IMR-90 (cell line): ENCODE results near the gene TUBGCP6. TPM values are rescaled to one million over a fixed set of nuclear protein-coding genes. Genes with fewer than 3 reads are reported as not detected.

Experiments used
- ATAC-seq: fragments of 200-7000 bp; cut with Tn5 transposase; 2 replicates; pipeline ENCODE4 v1.9.1; 2020; ENCODE audit warnings: low read depth, mild to moderate bottlenecking, moderate library complexity
- BruUV-seq: library from RNA; stranded (reverse); fragments of 400-500 nt; replicated peaks from 2 replicates; lab custom pipeline; 2021; lab: Mats Ljungman, UMichigan
- CTCF ChIA-PET: fragments of 300-600 bp; formaldehyde crosslinking; extraction: SDS; loops from one replicate; lab custom pipeline; 2021; ENCODE audit warnings: antibody characterized with exemption; lab: Yijun Ruan, JAX
- POLR2A ChIA-PET: fragments of 300-600 bp; sonication (Branson Sonifier 250); formaldehyde crosslinking; loops from one replicate; lab custom pipeline; 2022; ENCODE audit warnings: antibody characterized with exemption; ENCODE audit not compliant: unreplicated experiment; lab: Charles Lee
- DNase-seq: peaks from one replicate; pipeline ENCODE4 v3.0.0; 2013
- H2AFZ ChIP-seq: replicated peaks from 2 replicates; pipeline ENCODE3; 2013; ENCODE audit warnings: low read length, mild to moderate bottlenecking; ENCODE audit not compliant: poor library complexity
- H2AK5ac ChIP-seq: 2 replicates; pipeline ENCODE4 v1.6.1; 2013; ENCODE audit warnings: low read depth, low read length, inconsistent platforms
- H2AK9ac ChIP-seq: replicated peaks from 2 replicates; pipeline ENCODE3; 2013; ENCODE audit warnings: mild to moderate bottlenecking, low read depth, low read length, moderate library complexity; ENCODE audit not compliant: poor library complexity
- H2BK120ac ChIP-seq: 2 replicates; pipeline ENCODE4 v1.6.1; 2013; ENCODE audit warnings: low read depth, low read length, inconsistent platforms
- H2BK15ac ChIP-seq: 3 replicates; pipeline ENCODE4 v1.6.1; 2013; ENCODE audit warnings: low read depth, low read length, inconsistent platforms
- H2BK20ac ChIP-seq: 2 replicates; pipeline ENCODE4 v1.6.1; 2013; ENCODE audit warnings: low read depth, mild to moderate bottlenecking, inconsistent platforms, low read length, moderate library complexity
- H2BK5ac ChIP-seq: 2 replicates; pipeline ENCODE4 v1.6.1; 2013; ENCODE audit warnings: mild to moderate bottlenecking, low read depth, low read length, inconsistent platforms; ENCODE audit not compliant: poor library complexity, severe bottlenecking
- H3K14ac ChIP-seq: replicated peaks from 2 replicates; pipeline ENCODE4 v1.6.1; 2013; ENCODE audit warnings: low read depth, low read length, inconsistent platforms
- H3K18ac ChIP-seq: 2 replicates; pipeline ENCODE4 v1.6.1; 2013; ENCODE audit warnings: low read depth, low read length, control low read depth
- H3K23ac ChIP-seq: 2 replicates; pipeline ENCODE4 v1.6.1; 2013; ENCODE audit warnings: low read depth, low read length, inconsistent platforms
- H3K27ac ChIP-seq: 2 replicates; pipeline ENCODE4 v1.5.1; 2013; ENCODE audit warnings: mild to moderate bottlenecking, control low read depth, low read length; ENCODE audit not compliant: insufficient read depth
- H3K27me3 ChIP-seq: 2 replicates; pipeline ENCODE4 v1.6.1; 2013; ENCODE audit warnings: low read length; ENCODE audit not compliant: control insufficient read depth, insufficient read depth
- H3K36me3 ChIP-seq: 2 replicates; pipeline ENCODE4 v1.6.1; 2013; ENCODE audit warnings: low read length, mixed read lengths; ENCODE audit not compliant: control insufficient read depth, insufficient read depth
- H3K4ac ChIP-seq: 2 replicates; pipeline ENCODE4 v1.6.1; 2013; ENCODE audit warnings: low read depth, low read length, inconsistent platforms
- H3K4me1 ChIP-seq: 2 replicates; pipeline ENCODE4 v1.6.1; 2013; ENCODE audit warnings: low read length, mixed read lengths; ENCODE audit not compliant: control insufficient read depth, insufficient read depth
- H3K4me2 ChIP-seq: 2 replicates; pipeline ENCODE4 v1.6.1; 2013; ENCODE audit warnings: low read depth, mild to moderate bottlenecking, control low read depth, low read length, moderate library complexity
- H3K4me3 ChIP-seq: 2 replicates; pipeline ENCODE4 v1.5.1; 2013; ENCODE audit warnings: low read depth, mild to moderate bottlenecking, control low read depth, low read length, moderate library complexity; ENCODE audit not compliant: insufficient read depth
- H3K56ac ChIP-seq: 2 replicates; pipeline ENCODE4 v1.6.1; 2013; ENCODE audit warnings: low read length, inconsistent platforms; ENCODE audit not compliant: insufficient read depth; ENCODE audit errors: extremely low read depth
- H3K79me1 ChIP-seq, 2 experiments: 2 replicates each; pipeline ENCODE4 v1.6.1; 2013; ENCODE audit warnings: low read length in 2 of 2, inconsistent platforms in 1 of 2, low read depth in 1 of 2
- H3K9ac ChIP-seq: 2 replicates; pipeline ENCODE4 v1.6.1; 2013; ENCODE audit warnings: low read depth, low read length, control low read depth
- H3K9me1 ChIP-seq: 2 replicates; pipeline ENCODE4 v1.6.1; 2013; ENCODE audit warnings: low read length, inconsistent platforms; ENCODE audit not compliant: insufficient read depth
- H3K9me3 ChIP-seq: 2 replicates; pipeline ENCODE4 v1.6.1; 2013; ENCODE audit warnings: low read length; ENCODE audit not compliant: control insufficient read depth, insufficient read depth
- H4K20me1 ChIP-seq: 2 replicates; pipeline ENCODE4 v1.6.1; 2013; ENCODE audit warnings: low read length, inconsistent platforms; ENCODE audit not compliant: insufficient read depth
- H4K5ac ChIP-seq: 2 replicates; pipeline ENCODE4 v1.6.1; 2013; ENCODE audit warnings: mild to moderate bottlenecking, low read depth, low read length, control low read depth
- H4K8ac ChIP-seq, 2 experiments: 2 replicates each; pipeline ENCODE4 v1.6.1; 2013; ENCODE audit warnings: low read depth in 2 of 2, low read length in 2 of 2, control low read depth in 1 of 2, inconsistent platforms in 1 of 2
- H4K91ac ChIP-seq: 2 replicates; pipeline ENCODE4 v1.6.1; 2013; ENCODE audit warnings: low read depth, low read length, inconsistent platforms; ENCODE audit not compliant: insufficient read depth
- BHLHE40 ChIP-seq: fragments of 150-350 bp; IDR thresholded peaks from 2 replicates; pipeline ENCODE4 v1.6.1; 2016; ENCODE audit warnings: mild to moderate bottlenecking, low read depth, low read length
- CEBPB ChIP-seq: IDR thresholded peaks from 2 replicates; pipeline ENCODE4 v1.6.1; 2012; ENCODE audit warnings: low read depth, low read length, improper control_type of control experiment
- CHD1 ChIP-seq: IDR thresholded peaks from 2 replicates; pipeline ENCODE4 v1.6.1; 2012; ENCODE audit warnings: low read depth, low read length, improper control_type of control experiment
- CTCF ChIP-seq: conservative IDR thresholded peaks from 2 replicates; pipeline ENCODE4 v1.5.1; 2012; ENCODE audit warnings: mild to moderate bottlenecking, low read depth, low read length, improper control_type of control experiment
- ELK1 ChIP-seq: fragments of 150-350 bp; IDR thresholded peaks from 2 replicates; pipeline ENCODE4 v1.6.1; 2016; ENCODE audit warnings: low read depth, mild to moderate bottlenecking, low read length, moderate library complexity, borderline replicate concordance
- FOS ChIP-seq: fragments of 150-350 bp; IDR thresholded peaks from 2 replicates; pipeline ENCODE4 v1.6.1; 2016; ENCODE audit warnings: low read depth, low read length
- MAFK ChIP-seq: IDR thresholded peaks from 2 replicates; pipeline ENCODE4 v1.6.1; 2012; ENCODE audit warnings: low read depth, low read length, improper control_type of control experiment
- MAZ ChIP-seq: IDR thresholded peaks from 2 replicates; pipeline ENCODE4 v1.6.1; 2012; ENCODE audit warnings: low read depth, mild to moderate bottlenecking, low read length, improper control_type of control experiment, moderate library complexity, borderline replicate concordance
- MXI1 ChIP-seq: IDR thresholded peaks from 2 replicates; pipeline ENCODE4 v1.6.1; 2012; ENCODE audit warnings: low read depth, mild to moderate bottlenecking, low read length, moderate library complexity, borderline replicate concordance
- NFE2L2 ChIP-seq: fragments of 150-350 bp; IDR thresholded peaks from 2 replicates; pipeline ENCODE4 v1.6.1; 2016; ENCODE audit warnings: low read depth, mild to moderate bottlenecking, low read length
- POLR2A ChIP-seq: IDR thresholded peaks from 2 replicates; pipeline ENCODE4 v1.6.1; 2012; ENCODE audit warnings: mild to moderate bottlenecking, low read depth, low read length
- RAD21 ChIP-seq: IDR thresholded peaks from 2 replicates; pipeline ENCODE4 v1.6.1; 2012; ENCODE audit warnings: low read length, improper control_type of control experiment
- RCOR1 ChIP-seq: IDR thresholded peaks from 2 replicates; pipeline ENCODE4 v1.6.1; 2012; ENCODE audit warnings: mild to moderate bottlenecking, low read length, improper control_type of control experiment; ENCODE audit not compliant: insufficient replicate concordance
- RFX5 ChIP-seq: IDR thresholded peaks from 2 replicates; pipeline ENCODE4 v1.8.0; 2012; ENCODE audit warnings: low read depth, mild to moderate bottlenecking, low read length, moderate library complexity
- SMC3 ChIP-seq: fragments of 150-350 bp; IDR thresholded peaks from 2 replicates; pipeline ENCODE4 v1.6.1; 2016; ENCODE audit warnings: low read depth, mild to moderate bottlenecking, antibody characterized with exemption, low read length, moderate library complexity
- USF2 ChIP-seq: fragments of 150-350 bp; IDR thresholded peaks from 2 replicates; pipeline ENCODE4 v1.6.1; 2017; ENCODE audit warnings: mild to moderate bottlenecking, antibody characterized with exemption, low read length, low read depth
- WGBS, 2 experiments: methylation state at CpG; one replicate each; pipeline versions ENCODE4 v1.1.5 to v1.1.7; 2013; ENCODE audit warnings: missing lambda C conversion rate in 2 of 2; ENCODE audit not compliant: insufficient read length in 1 of 2; ENCODE audit errors: extremely low coverage in 2 of 2; 5-methylcytosine and 5-hydroxymethylcytosine counted together
- dilution Hi-C: fragments of 300-500 bp; cut with HindIII; formaldehyde crosslinking; loops from one replicate; pipeline ENCODE4 v1.14.3; 2018; ENCODE audit warnings: low sequenced_read_pairs; ENCODE audit not compliant: unreplicated experiment
- in situ Hi-C: fragments of 300-500 bp; cut with MboI; formaldehyde crosslinking; loops from 3 replicates; pipeline ENCODE4 v1.14.3; 2019; ENCODE audit warnings: low sequenced_read_pairs, inconsistent platforms, mixed read lengths
- intact Hi-C: fragments of 100-400 bp; cut with micrococcal nuclease; formaldehyde crosslinking; loops from 2 replicates; pipeline ENCODE4 v1.10.0; 2022
- polyA plus RNA-seq, 3 experiments: library from polyadenylated mRNA; depleted of rRNA; stranded (reverse); fragments of >200 nt; gene quantifications; 2 replicates each; pipeline ENCODE4 v1.2.3, GENCODE V29; 2012; ENCODE audit warnings: low replicate concordance in 1 of 3
- total RNA-seq: library from RNA; depleted of rRNA; stranded (reverse); fragments of >200 nt; gene quantifications from 2 replicates; pipeline ENCODE4 v1.2.3, GENCODE V29; 2012

The TUBGCP6 gene
- total and polyA plus RNA-seq, 2 of the 4 experiments (the other 2 are of a cell fraction): 10.8 to 28.6 TPM

- 92% methylated on average over 13 of the region's 16 CpGs; no CpG with 5 or more reads in 1 of the 2 experiments for WGBS, 2 experiments
- BruUV-seq: no TSS peak
- Histone ChIP-seq H3K9ac (no peak overlapping the region), H3K4me3 (no peak overlapping the region), H3K4me1 (no peaks in the 10 kb centered on the region), H4K91ac (no peak overlapping the region), H3K27ac (no peak overlapping the region), H3K27me3 (no peaks in the 10 kb centered on the region), H3K18ac (no peak overlapping the region), H2BK120ac (no peak overlapping the region), H2AK9ac (no peak overlapping the region), H2AFZ (no peak overlapping the region), H2AK5ac (no peak overlapping the region), H3K4me2 (no peak overlapping the region), H3K36me3 (peaks cover 47% of the 10 kb centered on the region), H3K56ac (no peak overlapping the region), H3K9me1 (peaks cover 5% of the 10 kb centered on the region), H3K4ac (no peak overlapping the region), H3K23ac (no peak overlapping the region), H2BK5ac (no peak overlapping the region), H3K14ac (no peak overlapping the region), H4K5ac (no peak overlapping the region), H2BK20ac (no peak overlapping the region), H2BK15ac (no peak overlapping the region), H4K8ac (no peak overlapping the region), H3K9me3 (no peaks in the 10 kb centered on the region), H4K20me1 (peaks cover 10% of the 10 kb centered on the region), H3K79me1 (peaks cover 3 to 29% of the 10 kb centered on the region in 2 experiments; a peak in 2 of 4 replicates)
- ChIA-PET CTCF (no interaction called here), POLR2A (no interaction called here)
- in situ Hi-C loops (no loop called here), dilution Hi-C loops (no loop called here), intact Hi-C loops (no loop called here)
- ATAC-seq: no peak
- TF ChIP-seq NFE2L2 (no peak), USF2 (no peak), POLR2A (no peak), RAD21 (no peak), SMC3 (no peak), ELK1 (no peak), FOS (no peak), CTCF (no peak), RFX5 (no peak), BHLHE40 (no peak), MAFK (no peak), MXI1 (no peak), MAZ (no peak), CHD1 (no peak), RCOR1 (no peak), CEBPB (no peak)
- DNase-seq: no peak
These were observed 15.5 kb downstream of the TUBGCP6 start for GRCh38 chr22:50229370-50229769.
